ENCODE results near the gene ZNF516.
A peak's percentile ranks its signal among the peaks of the same experiment; 100 is the strongest.

ZNF516 gene

DNA sequence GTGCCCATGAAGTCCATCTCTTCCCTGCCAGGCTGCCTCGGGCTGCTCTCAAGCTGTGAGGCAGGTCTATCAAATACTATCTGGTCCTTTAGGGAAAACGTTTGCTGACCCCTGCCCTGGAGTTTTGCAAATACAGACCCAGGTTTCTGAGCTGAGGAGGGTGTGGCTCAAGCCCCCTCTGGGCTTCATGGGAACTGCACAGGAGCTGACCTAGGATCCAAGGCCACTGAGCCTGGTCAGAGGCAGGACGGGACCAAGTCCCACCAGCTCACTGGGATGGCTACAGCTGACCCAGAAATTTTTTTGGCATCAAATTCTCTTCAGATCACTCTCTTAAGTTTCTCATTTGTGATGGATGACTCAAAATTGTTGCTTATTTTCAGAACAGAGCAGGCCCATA lies 14.1 kb downstream of the ZNF516 start (continued):
- TF ChIP-seq ZC3H10 (CRISPR knock-in tag; IDR thresholded peaks at IDR 0.05) (no peak), RARB (CRISPR knock-in tag; IDR thresholded peaks at IDR 0.05) (no peak), ARNTL (CRISPR knock-in tag; IDR thresholded peaks at IDR 0.05; ENCODE audit: borderline replicate concordance, low read depth) (no peak)

DNA sequence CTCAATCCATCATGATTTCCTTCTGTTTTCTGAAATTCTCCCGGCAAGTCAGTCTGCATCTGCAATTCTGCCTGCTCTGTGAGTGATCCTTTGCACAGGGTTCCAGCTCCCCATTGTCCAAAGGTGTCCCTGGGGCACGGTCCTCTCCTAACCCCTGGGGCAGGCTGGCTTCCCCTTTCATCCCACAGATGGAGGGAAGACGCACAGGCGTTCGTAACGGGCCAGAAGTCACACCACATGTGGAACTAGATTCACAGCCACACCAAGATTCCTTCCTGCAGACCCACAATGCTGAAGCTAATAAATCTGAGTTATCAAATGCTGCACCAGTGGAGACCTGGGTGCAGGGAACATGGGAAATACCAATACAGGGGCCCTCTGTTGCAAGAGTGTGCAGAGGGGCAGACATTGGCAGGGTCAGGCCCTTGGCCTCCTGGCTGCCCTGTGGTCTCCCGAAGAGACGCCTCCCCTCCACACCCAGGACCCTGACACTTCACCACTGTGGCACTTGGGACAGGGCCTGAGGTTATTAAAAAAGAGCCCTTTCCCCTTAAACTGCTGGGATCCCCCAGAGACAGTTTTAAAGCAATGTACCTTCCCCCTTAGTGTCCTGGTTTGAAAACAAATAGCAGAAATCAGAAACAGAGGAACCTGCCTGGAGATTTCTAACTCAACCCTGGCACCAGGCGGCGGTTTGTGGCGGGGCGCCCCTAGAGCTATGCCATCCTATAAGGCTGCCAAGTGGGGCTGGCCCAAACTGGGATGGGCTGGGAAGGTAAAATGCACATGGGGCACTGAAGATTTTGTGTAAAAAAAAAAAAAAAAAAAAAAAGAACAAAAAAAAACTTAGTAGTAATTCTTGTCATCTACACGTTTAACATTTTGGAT lies 15.4 kb downstream of the ZNF516 start:
- TF ChIP-seq SNAI2 (CRISPR knock-in tag; IDR thresholded peaks at IDR 0.05) (no peak), ARNTL (CRISPR knock-in tag; IDR thresholded peaks at IDR 0.05; ENCODE audit: borderline replicate concordance, low read depth) (no peak)
- no peak for ATAC-seq

DNA sequence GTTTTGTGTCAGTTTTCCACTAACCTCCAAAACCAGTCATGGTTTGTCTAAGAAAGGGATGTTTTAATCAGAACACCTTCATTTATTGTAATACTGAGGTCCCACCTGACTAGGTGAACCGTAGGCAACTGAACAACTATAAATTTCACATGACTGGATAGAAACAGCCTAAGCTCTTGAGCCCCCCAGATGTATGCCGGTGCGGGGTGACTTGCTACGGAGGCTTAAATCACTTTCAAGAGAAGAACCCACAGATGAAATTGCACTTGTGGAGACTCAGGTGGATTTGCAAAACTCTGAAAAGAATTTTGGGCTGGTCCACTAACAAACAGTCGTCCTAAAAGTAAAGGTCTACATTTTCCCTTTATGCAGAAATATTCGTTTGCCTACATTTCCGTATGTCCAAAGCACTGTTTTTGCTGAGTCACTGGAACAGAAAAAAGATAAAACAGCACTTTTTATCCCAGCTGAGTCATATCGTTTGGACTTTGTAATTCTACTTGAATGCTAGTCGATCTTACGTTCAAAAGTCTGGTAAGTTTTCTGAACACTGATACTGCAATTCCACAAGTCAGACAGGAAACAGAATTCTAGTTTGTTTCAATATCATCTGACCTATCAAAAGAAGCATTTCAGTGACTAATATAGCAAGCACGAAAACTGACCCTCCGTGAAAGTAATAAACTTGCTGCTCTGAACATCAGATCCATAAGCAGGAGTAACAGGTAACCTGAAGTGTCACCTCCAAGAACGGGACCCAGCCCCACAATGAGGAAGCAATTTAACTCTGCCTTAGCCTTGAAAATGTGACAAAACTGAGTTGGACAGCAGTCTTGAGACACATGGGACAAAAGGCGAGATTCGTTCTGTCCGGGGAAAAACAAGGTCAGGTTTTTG lies 18.1 kb downstream of the ZNF516 start:
- peak; percentile 82 for ATAC-seq
- TF ChIP-seq POU6F1 (CRISPR knock-in tag; IDR thresholded peaks at IDR 0.05; ENCODE audit: borderline replicate concordance, low read depth) = no peak
- TF ChIP-seq TCF4 (CRISPR knock-in tag; IDR thresholded peaks at IDR 0.05; ENCODE audit: borderline replicate concordance) = no peak
- no peak for TF ChIP-seq CSRNP3 (CRISPR knock-in tag; IDR thresholded peaks at IDR 0.05)
- TF ChIP-seq RARB (CRISPR knock-in tag; IDR thresholded peaks at IDR 0.05) = no peak
- TF ChIP-seq ZNF565 (CRISPR knock-in tag; conservative IDR thresholded peaks at IDR 0.05; ENCODE audit: low read depth) = no peak
- TF ChIP-seq, protein P1, sequence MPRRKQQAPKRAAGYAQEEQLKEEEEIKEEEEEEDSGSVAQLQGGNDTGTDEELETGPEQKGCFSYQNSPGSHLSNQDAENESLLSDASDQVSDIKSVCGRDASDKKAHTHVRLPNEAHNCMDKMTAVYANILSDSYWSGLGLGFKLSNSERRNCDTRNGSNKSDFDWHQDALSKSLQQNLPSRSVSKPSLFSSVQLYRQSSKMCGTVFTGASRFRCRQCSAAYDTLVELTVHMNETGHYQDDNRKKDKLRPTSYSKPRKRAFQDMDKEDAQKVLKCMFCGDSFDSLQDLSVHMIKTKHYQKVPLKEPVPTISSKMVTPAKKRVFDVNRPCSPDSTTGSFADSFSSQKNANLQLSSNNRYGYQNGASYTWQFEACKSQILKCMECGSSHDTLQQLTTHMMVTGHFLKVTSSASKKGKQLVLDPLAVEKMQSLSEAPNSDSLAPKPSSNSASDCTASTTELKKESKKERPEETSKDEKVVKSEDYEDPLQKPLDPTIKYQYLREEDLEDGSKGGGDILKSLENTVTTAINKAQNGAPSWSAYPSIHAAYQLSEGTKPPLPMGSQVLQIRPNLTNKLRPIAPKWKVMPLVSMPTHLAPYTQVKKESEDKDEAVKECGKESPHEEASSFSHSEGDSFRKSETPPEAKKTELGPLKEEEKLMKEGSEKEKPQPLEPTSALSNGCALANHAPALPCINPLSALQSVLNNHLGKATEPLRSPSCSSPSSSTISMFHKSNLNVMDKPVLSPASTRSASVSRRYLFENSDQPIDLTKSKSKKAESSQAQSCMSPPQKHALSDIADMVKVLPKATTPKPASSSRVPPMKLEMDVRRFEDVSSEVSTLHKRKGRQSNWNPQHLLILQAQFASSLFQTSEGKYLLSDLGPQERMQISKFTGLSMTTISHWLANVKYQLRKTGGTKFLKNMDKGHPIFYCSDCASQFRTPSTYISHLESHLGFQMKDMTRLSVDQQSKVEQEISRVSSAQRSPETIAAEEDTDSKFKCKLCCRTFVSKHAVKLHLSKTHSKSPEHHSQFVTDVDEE (CRISPR knock-in tag; IDR thresholded peaks at IDR 0.05) = no peak
- no peak for TF ChIP-seq ARNTL (CRISPR knock-in tag; IDR thresholded peaks at IDR 0.05; ENCODE audit: borderline replicate concordance, low read depth)
- TF ChIP-seq TOX (CRISPR knock-in tag; IDR thresholded peaks at IDR 0.05; ENCODE audit: borderline replicate concordance) = no peak
- TF ChIP-seq CREB5 (CRISPR knock-in tag; IDR thresholded peaks at IDR 0.05; ENCODE audit: low read depth) = no peak
- no peak for TF ChIP-seq ZFP30 (CRISPR knock-in tag; IDR thresholded peaks at IDR 0.05)
- TF ChIP-seq PPARA (CRISPR knock-in tag; IDR thresholded peaks at IDR 0.05; ENCODE audit: borderline replicate concordance) = no peak
- no peak for TF ChIP-seq OSR1 (CRISPR knock-in tag; IDR thresholded peaks at IDR 0.05)
- no peak for TF ChIP-seq ESRRG (CRISPR knock-in tag; IDR thresholded peaks at IDR 0.05)
- TF ChIP-seq ZNF8 (CRISPR knock-in tag; IDR thresholded peaks at IDR 0.05) = no peak
- no peak for TF ChIP-seq PATZ1 (CRISPR knock-in tag; IDR thresholded peaks at IDR 0.05; ENCODE audit: borderline replicate concordance)
- TF ChIP-seq SNAI2 (CRISPR knock-in tag; IDR thresholded peaks at IDR 0.05) = no peak
- TF ChIP-seq ISL1 (CRISPR knock-in tag; IDR thresholded peaks at IDR 0.05) = no peak
- TF ChIP-seq BACH2 (CRISPR knock-in tag; IDR thresholded peaks at IDR 0.05; ENCODE audit: borderline replicate concordance) = no peak
- no peak for TF ChIP-seq ZC3H10 (CRISPR knock-in tag; IDR thresholded peaks at IDR 0.05)
